ENCODE results near the gene GLI2. TPM values are rescaled to one million over a fixed set of nuclear protein-coding genes. Genes with fewer than 3 reads are reported as not detected.

The GLI2 gene
- 10 to 100 TPM in 6 of 7 donors, 1 to 10 TPM in 1; 6.9 to 53.0 (median 38.9) TPM for total RNA-seq
- polyA plus RNA-seq, result 10 to 100 TPM in 1 of 2 donors, 1 to 10 TPM in 1; 5.9 to 18.5 TPM
- long read RNA-seq, donor 1, partial matches to known transcripts, result 0 of 16 reads
- long read RNA-seq, donor 1, other reads (novel, unspliced or antisense), result 16 of 16 reads
- long read RNA-seq, donor 2, result 0 reads
- long read RNA-seq, donor 3, partial matches to known transcripts, result 29 of 33 reads
- long read RNA-seq, donor 3, other reads (novel, unspliced or antisense), result 4 of 33 reads

DNA sequence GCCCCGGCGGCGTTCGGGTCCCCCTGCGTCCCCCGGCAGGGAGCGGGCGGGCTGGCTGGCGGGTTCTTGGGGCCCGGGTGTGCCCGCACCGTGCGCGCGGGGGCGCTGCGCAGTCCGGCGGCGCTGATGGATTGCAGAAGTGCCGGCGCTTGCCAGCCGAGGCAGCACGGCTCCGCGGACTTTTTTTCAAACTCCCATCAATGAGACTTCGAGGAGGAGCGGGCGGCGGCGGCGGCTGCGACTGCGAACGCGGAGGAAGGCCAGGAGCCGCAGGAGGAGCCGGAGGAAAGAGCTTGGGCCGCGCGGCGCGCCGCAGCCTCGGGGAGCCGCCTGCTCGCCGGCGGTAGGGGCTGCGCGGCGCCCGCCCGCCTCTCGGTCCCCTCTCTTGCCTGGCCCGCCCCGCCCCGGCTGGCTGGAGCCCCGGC lies at the start of gene GLI2:
Gene GLI2 (plus strand): TSS at position 123 of the 425 bp plus-strand sequence. CDS start 61,453 bp downstream, outside the sequence.
- intact Hi-C loops (cut with DNase I), result loop anchor here in 3 of 4 donors (2.0 to 10.0 kb wide), 6 partner anchors 67 to 337 kb away; no protein-coding TSS in a partner anchor
- peak; percentile 81 to 91 (median 85) for DNase-seq
- WGBS, 3 donors, result 0 to 1% (median 0%) methylated on average over 27 to 59 of the region's 59 CpGs

DNA sequence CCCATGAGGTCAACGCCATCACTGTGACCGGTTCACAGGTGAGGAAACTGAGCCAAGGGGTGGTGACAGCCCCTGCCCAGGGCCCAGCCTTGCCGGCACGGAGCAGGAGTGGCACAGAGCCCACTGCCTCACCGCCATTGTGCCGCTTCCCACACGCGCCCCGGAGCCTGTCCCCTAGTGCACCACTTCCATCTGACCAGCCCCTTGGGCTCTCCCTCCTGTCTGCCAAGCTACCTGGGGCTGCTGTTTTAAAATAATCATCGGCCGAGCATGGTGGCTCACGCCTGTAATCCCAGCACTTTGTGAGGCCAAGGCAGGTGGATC lies 49.7 kb upstream of the GLI2 start:
- H3K4me1 ChIP-seq (ENCODE audit: insufficient read depth), result no peaks in the 10 kb centered on the region
- WGBS, 3 donors, result 88 to 96% (median 89%) methylated on average over 12 of the region's 12 CpGs
- H3K36me3 ChIP-seq, result no peaks in the 10 kb centered on the region
- no peak overlapping the region for H3K27ac ChIP-seq
- no peak overlapping the region for H3K4me3 ChIP-seq
- peak in 1 of 5 donors; percentile 38 for DNase-seq
- H3K9me3 ChIP-seq, result no peaks in the 10 kb centered on the region
- no peaks in the 10 kb centered on the region for H3K27me3 ChIP-seq
- intact Hi-C loops (cut with DNase I), result no loop called here
- TF ChIP-seq, protein P1, sequence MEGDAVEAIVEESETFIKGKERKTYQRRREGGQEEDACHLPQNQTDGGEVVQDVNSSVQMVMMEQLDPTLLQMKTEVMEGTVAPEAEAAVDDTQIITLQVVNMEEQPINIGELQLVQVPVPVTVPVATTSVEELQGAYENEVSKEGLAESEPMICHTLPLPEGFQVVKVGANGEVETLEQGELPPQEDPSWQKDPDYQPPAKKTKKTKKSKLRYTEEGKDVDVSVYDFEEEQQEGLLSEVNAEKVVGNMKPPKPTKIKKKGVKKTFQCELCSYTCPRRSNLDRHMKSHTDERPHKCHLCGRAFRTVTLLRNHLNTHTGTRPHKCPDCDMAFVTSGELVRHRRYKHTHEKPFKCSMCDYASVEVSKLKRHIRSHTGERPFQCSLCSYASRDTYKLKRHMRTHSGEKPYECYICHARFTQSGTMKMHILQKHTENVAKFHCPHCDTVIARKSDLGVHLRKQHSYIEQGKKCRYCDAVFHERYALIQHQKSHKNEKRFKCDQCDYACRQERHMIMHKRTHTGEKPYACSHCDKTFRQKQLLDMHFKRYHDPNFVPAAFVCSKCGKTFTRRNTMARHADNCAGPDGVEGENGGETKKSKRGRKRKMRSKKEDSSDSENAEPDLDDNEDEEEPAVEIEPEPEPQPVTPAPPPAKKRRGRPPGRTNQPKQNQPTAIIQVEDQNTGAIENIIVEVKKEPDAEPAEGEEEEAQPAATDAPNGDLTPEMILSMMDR (IDR thresholded peaks at IDR 0.05), result no peak
- TF ChIP-seq POLR2A (IDR thresholded peaks at IDR 0.05) (no peak), EP300 (IDR thresholded peaks at IDR 0.05) (no peak)

More for the DNA sequence above, at the start of gene GLI2:
- H3K36me3 ChIP-seq, result no peaks in the 10 kb centered on the region
- peaks cover 22% of the 10 kb centered on the region for H3K4me1 ChIP-seq (ENCODE audit: insufficient read depth)
- peak within 1 kb of the TSS; percentile 78 to 97 for H3K27ac ChIP-seq
- H3K9me3 ChIP-seq, result no peaks in the 10 kb centered on the region
- no peak for TF ChIP-seq EP300 (IDR thresholded peaks at IDR 0.05)
- peak; percentile 17 for TF ChIP-seq POLR2A (IDR thresholded peaks at IDR 0.05)
- TF ChIP-seq, protein P1 (IDR thresholded peaks at IDR 0.05), result peak; percentile 54 to 72 (median 66)
- H3K27me3 ChIP-seq, result no peaks in the 10 kb centered on the region
- peak within 1 kb of the TSS; percentile 48 for H3K4me3 ChIP-seq

DNA sequence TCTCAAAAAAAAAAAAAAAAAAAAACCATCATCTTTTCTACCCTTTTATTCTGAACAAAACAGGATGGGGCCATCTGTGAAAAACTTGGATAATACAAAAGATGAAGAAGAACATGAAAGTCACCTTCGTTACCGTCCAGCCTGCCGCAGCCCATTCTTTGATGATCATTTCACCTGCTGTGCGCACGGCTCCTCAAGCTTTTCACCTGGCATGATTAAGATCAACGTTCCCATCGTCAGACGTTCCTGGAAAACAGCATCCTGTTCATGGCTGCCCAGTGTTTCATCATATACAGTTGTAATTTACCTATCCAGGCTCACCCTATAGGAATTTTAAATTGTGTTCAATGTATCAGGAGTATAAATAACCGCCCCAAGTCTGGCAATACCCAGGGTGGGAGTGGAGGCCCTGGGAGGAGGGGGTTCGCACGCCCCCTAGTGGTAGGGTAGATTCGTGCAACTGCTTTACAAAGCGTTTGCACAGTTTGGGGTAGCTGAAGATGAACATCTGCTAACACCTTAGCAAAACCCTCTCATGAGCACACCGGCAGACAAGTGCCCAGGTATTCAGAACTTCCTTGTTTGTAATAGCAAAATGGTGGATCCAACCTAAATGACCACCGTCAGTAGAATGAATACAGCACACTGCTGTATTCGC lies 49.0 kb upstream of the GLI2 start:
- Histone ChIP-seq H3K27me3 (no peaks in the 10 kb centered on the region), H3K36me3 (no peaks in the 10 kb centered on the region), H3K9me3 (no peaks in the 10 kb centered on the region), H3K4me3 (no peak overlapping the region), H3K27ac (no peak overlapping the region), H3K4me1 (ENCODE audit: insufficient read depth) (no peaks in the 10 kb centered on the region)
- WGBS, 3 donors, result 84 to 86% (median 86%) methylated on average over 16 of the region's 16 CpGs
- intact Hi-C loops (cut with DNase I), result no loop called here
- no peak for DNase-seq
- TF ChIP-seq POLR2A (IDR thresholded peaks at IDR 0.05), result no peak
- TF ChIP-seq EP300 (IDR thresholded peaks at IDR 0.05), result no peak
- TF ChIP-seq, protein P1 (IDR thresholded peaks at IDR 0.05), result no peak

DNA sequence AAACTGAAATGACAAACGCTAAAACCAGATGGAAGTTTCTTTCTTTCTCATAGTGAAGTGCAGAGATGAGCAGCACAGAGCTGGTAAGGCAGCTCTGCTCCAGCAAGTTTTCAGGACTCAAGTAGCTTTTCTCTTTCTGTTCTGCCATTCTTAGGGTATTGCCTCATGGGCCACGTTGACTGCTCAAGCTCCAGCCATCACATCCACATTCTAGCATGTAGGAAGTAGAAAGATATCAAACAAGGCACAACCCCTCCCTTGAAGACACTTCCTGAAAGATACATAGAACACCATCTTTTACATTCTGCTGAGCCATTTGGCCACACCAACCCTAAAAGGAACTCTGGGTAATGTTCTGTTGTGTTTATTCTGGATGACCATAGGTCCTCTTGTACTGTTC lies 48.5 kb upstream of the GLI2 start:
- H3K4me1 ChIP-seq (ENCODE audit: insufficient read depth), result no peaks in the 10 kb centered on the region
- H3K27ac ChIP-seq, result no peak overlapping the region
- intact Hi-C loops (cut with DNase I), result no loop called here
- H3K36me3 ChIP-seq, result no peaks in the 10 kb centered on the region
- H3K9me3 ChIP-seq, result no peaks in the 10 kb centered on the region
- WGBS, 3 donors, result 85 to 91% (median 86%) methylated on average over 2 of the region's 2 CpGs
- TF ChIP-seq EP300 (IDR thresholded peaks at IDR 0.05) (no peak), POLR2A (IDR thresholded peaks at IDR 0.05) (no peak)
- TF ChIP-seq, protein P1 (IDR thresholded peaks at IDR 0.05), result no peak
- no peaks in the 10 kb centered on the region for H3K27me3 ChIP-seq
- H3K4me3 ChIP-seq, result no peak overlapping the region
- peak in 1 of 5 donors; percentile 2 for DNase-seq

Measured in ovary (tissue), 10 donors.